Gastroesophageal sphincter (tissue), 4 donors: ENCODE measurements around the gene SH3PXD2B. TPM values are rescaled to one million over a fixed set of nuclear protein-coding genes. Genes with fewer than 3 reads are reported as not detected.

Experiments used
- ATAC-seq: fragments of 150-250 bp; one replicate; pipeline ENCODE4 v1.9.1; 2016; ENCODE audit warnings: mild to moderate bottlenecking, moderate library complexity
- H3K27ac ChIP-seq, 4 donors: fragments of 200-600 bp; sonication (generic) in 3 of 4; 1 replicate in 3 of 4; 2 replicates in 1 of 4; pipeline ENCODE4 v1.5.1; 2016 to 2019
- H3K27me3 ChIP-seq: fragments of 200-600 bp; sonication (generic); one replicate; pipeline ENCODE4 v1.5.1; 2019
- H3K36me3 ChIP-seq, 2 donors: fragments of 200-600 bp; sonication (generic); one replicate each; pipeline ENCODE4 v1.5.1; 2019; ENCODE audit warnings: control low read depth in 1 of 2
- H3K4me1 ChIP-seq, 3 donors: fragments of 200-600 bp; sonication (generic); 1 replicate in 2 of 3; 2 replicates in 1 of 3; pipeline ENCODE4 v1.5.1; 2016 to 2019; ENCODE audit warnings: control low read depth in 2 of 3
- H3K4me3 ChIP-seq, 2 donors: fragments of 200-600 bp; sonication (generic); one replicate each; pipeline ENCODE4 v1.5.1; 2019; ENCODE audit warnings: mild to moderate bottlenecking in 1 of 2, moderate library complexity in 1 of 2
- H3K9me3 ChIP-seq, 3 donors: fragments of 200-600 bp; sonication (generic); one replicate each; pipeline ENCODE4 v1.5.1; 2017 to 2019; ENCODE audit warnings: control low read depth in 2 of 3
- CTCF ChIP-seq, 4 experiments: fragments of 200-600 bp in 2 of 4; fragments of 450-650 bp in 2 of 4; sonication (generic) in 1 of 4; IDR thresholded peaks; one replicate each; pipeline ENCODE4 v1.5.1; 2017 to 2019; ENCODE audit warnings: antibody characterized with exemption in 4 of 4, mild to moderate bottlenecking in 2 of 4, moderate library complexity in 2 of 4
- EP300 ChIP-seq: sonication (generic); formaldehyde crosslinking; IDR thresholded peaks from one replicate; pipeline ENCODE4 v1.6.1; 2017; ENCODE audit warnings: antibody characterized with exemption, mild to moderate bottlenecking
- POLR2A ChIP-seq, 2 donors: fragments of 450-650 bp; IDR thresholded peaks; one replicate each; pipeline ENCODE4 v1.6.1; 2017; ENCODE audit warnings: antibody characterized with exemption in 2 of 2, mild to moderate bottlenecking in 2 of 2, moderate library complexity in 1 of 2
- POLR2AphosphoS5 ChIP-seq: sonication (generic); formaldehyde crosslinking; IDR thresholded peaks from one replicate; pipeline ENCODE4 v1.6.1; 2017; ENCODE audit warnings: antibody characterized with exemption
- WGBS, 2 donors: methylation state at CpG; one replicate each; pipeline ENCODE4 v1.1.5; 2018; ENCODE audit warnings: low coverage in 1 of 2; 5-methylcytosine and 5-hydroxymethylcytosine counted together
- total RNA-seq, 4 donors: library from RNA; depleted of rRNA; stranded (reverse); fragments of >200 nt; gene quantifications; one replicate each; pipeline ENCODE4 v1.1.0, GENCODE V29; 2016

SH3PXD2B gene
- total RNA-seq: 10 to 100 TPM; 40.2 to 80.9 (median 56.0) TPM

- H3K27ac ChIP-seq: peak within 1 kb of the TSS; percentile 76 to 95 (median 95)
- H3K4me3 ChIP-seq: peak within 1 kb of the TSS; percentile 75 to 98
- H3K36me3 ChIP-seq: peaks cover 0 to 5% of the 10 kb centered on the region in 2 donors
- TF ChIP-seq CTCF (IDR thresholded peaks at IDR 0.05) (peak in 1 of 4 experiments; percentile 17), POLR2AphosphoS5 (peak; percentile 13), EP300 (no peak), POLR2A (IDR thresholded peaks at IDR 0.05) (peak; percentile 56 to 77)
- no peaks in the 10 kb centered on the region for H3K27me3 ChIP-seq
- ATAC-seq: peak; percentile 63
- 0% methylated on average over 1 of the region's 89 CpGs; no CpG with 5 or more reads in 1 of the 2 donors for WGBS, 2 donors
- H3K4me1 ChIP-seq: peaks cover 0 to 60% (median 8%) of the 10 kb centered on the region in 3 donors
- no peaks in the 10 kb centered on the region for H3K9me3 ChIP-seq
Measured at GRCh38 chr5:172454358-172455086, at the start of gene SH3PXD2B. Gene SH3PXD2B (minus strand): TSS chr5:172454525. CDS start chr5:172454352, 173 bp downstream.

GRCh38 chr5:172502969-172503368 lies 48.6 kb upstream of the SH3PXD2B start:
- Histone ChIP-seq H3K27me3 (no peaks in the 10 kb centered on the region), H3K9me3 (no peaks in the 10 kb centered on the region), H3K36me3 (no peaks in the 10 kb centered on the region), H3K4me3 (no peak overlapping the region), H3K27ac (peak overlapping the region in 3 of 4 donors; percentile 58 to 68 (median 66)), H3K4me1 (peaks cover 0 to 24% (median 9%) of the 10 kb centered on the region in 3 donors)
- ATAC-seq: no peak
- 83 to 88% methylated on average over 1 to 4 of the region's 4 CpGs for WGBS, 2 donors
- TF ChIP-seq POLR2A (IDR thresholded peaks at IDR 0.05) (no peak), EP300 (no peak), CTCF (IDR thresholded peaks at IDR 0.05) (no peak), POLR2AphosphoS5 (no peak)

GRCh38 chr5:172502410-172502809 lies 48.1 kb upstream of the SH3PXD2B start:
- no peak overlapping the region for H3K4me3 ChIP-seq
- TF ChIP-seq EP300 (no peak), POLR2A (IDR thresholded peaks at IDR 0.05) (no peak), POLR2AphosphoS5 (no peak), CTCF (IDR thresholded peaks at IDR 0.05) (no peak)
- H3K4me1 ChIP-seq: peaks cover 0 to 29% (median 10%) of the 10 kb centered on the region in 3 donors
- WGBS, 2 donors: 80 to 86% methylated on average over 4 to 7 of the region's 8 CpGs
- H3K27ac ChIP-seq: peak overlapping the region in 2 of 4 donors; percentile 58 to 68
- no peaks in the 10 kb centered on the region for H3K27me3 ChIP-seq
- H3K36me3 ChIP-seq: no peaks in the 10 kb centered on the region
- no peaks in the 10 kb centered on the region for H3K9me3 ChIP-seq
- no peak for ATAC-seq

GRCh38 chr5:172501708-172502320 lies 47.5 kb upstream of the SH3PXD2B start:
- TF ChIP-seq POLR2A (IDR thresholded peaks at IDR 0.05) (no peak), POLR2AphosphoS5 (no peak), CTCF (IDR thresholded peaks at IDR 0.05) (no peak), EP300 (no peak)
- no peak overlapping the region for H3K4me3 ChIP-seq
- H3K9me3 ChIP-seq: no peaks in the 10 kb centered on the region
- H3K4me1 ChIP-seq: peaks cover 0 to 35% (median 14%) of the 10 kb centered on the region in 3 donors
- 83 to 86% methylated on average over 5 to 6 of the region's 7 CpGs for WGBS, 2 donors
- no peaks in the 10 kb centered on the region for H3K27me3 ChIP-seq
- ATAC-seq: no peak
- H3K27ac ChIP-seq: no peak overlapping the region
- no peaks in the 10 kb centered on the region for H3K36me3 ChIP-seq
